Neuronal stem cell (in vitro differentiated cells): ENCODE measurements around the gene COPS3.

Experiments
- DNase-seq: peaks from one replicate; pipeline ENCODE4 v3.0.0-alpha.2; 2013; ENCODE audit warnings: low spot score
- H2AFZ ChIP-seq: one replicate; pipeline ENCODE4 v1.6.1; 2013; ENCODE audit warnings: mild to moderate bottlenecking, low read length, inconsistent platforms
- H2AK5ac ChIP-seq: 2 replicates; pipeline ENCODE4 v1.6.1; 2013; ENCODE audit warnings: low read depth, mild to moderate bottlenecking, inconsistent platforms, low read length, moderate library complexity, mixed read lengths
- H2BK120ac ChIP-seq: 2 replicates; pipeline ENCODE4 v1.6.1; 2013; ENCODE audit warnings: low read depth, mild to moderate bottlenecking, inconsistent platforms, low read length, moderate library complexity, mixed read lengths
- H2BK12ac ChIP-seq: one replicate; pipeline ENCODE4 v1.6.1; 2013; ENCODE audit warnings: low read length, inconsistent platforms
- H2BK15ac ChIP-seq: 2 replicates; pipeline ENCODE4 v1.6.1; 2013; ENCODE audit warnings: mild to moderate bottlenecking, low read length, inconsistent platforms, mixed read lengths
- H2BK5ac ChIP-seq: one replicate; pipeline ENCODE4 v1.6.1; 2013; ENCODE audit warnings: inconsistent platforms, mild to moderate bottlenecking, low read length, moderate library complexity
- H3K14ac ChIP-seq: one replicate; pipeline ENCODE4 v1.6.1; 2013; ENCODE audit warnings: low read length, inconsistent platforms
- H3K18ac ChIP-seq: 2 replicates; pipeline ENCODE4 v1.6.1; 2013; ENCODE audit warnings: low read length, inconsistent platforms
- H3K23ac ChIP-seq: 2 replicates; pipeline ENCODE4 v1.6.1; 2013; ENCODE audit warnings: low read depth, mild to moderate bottlenecking, mixed read lengths, low read length, inconsistent platforms; ENCODE audit not compliant: poor library complexity
- H3K27ac ChIP-seq: replicated peaks from 3 replicates; pipeline ENCODE4 v1.5.1; 2013; ENCODE audit warnings: low read length, inconsistent platforms
- H3K27me3 ChIP-seq, 3 experiments: 2 replicates each; pipeline ENCODE4 v1.6.1; 2013; ENCODE audit warnings: low read length in 3 of 3, mild to moderate bottlenecking in 2 of 3, inconsistent platforms in 1 of 3, low read depth in 1 of 3, mixed read lengths in 1 of 3, moderate library complexity in 1 of 3; ENCODE audit not compliant: control insufficient read depth in 3 of 3, insufficient read depth in 3 of 3
- H3K36me3 ChIP-seq, 2 donors: replicated peaks in 1 of 2; 2 replicates each; pipeline ENCODE4 v1.6.1; 2013; ENCODE audit warnings: low read length in 2 of 2; ENCODE audit not compliant: control insufficient read depth in 2 of 2, insufficient read depth in 2 of 2
- H3K4ac ChIP-seq: 2 replicates; pipeline ENCODE4 v1.6.1; 2013; ENCODE audit warnings: inconsistent platforms, mild to moderate bottlenecking, low read length, moderate library complexity
- H3K4me1 ChIP-seq, 2 donors: 1 replicate in 1 of 2; 2 replicates in 1 of 2; pipeline ENCODE4 v1.6.1; 2013; ENCODE audit warnings: low read length in 2 of 2, low read depth in 1 of 2; ENCODE audit not compliant: control insufficient read depth in 2 of 2, insufficient read depth in 1 of 2
- H3K4me2 ChIP-seq: one replicate; pipeline ENCODE4 v1.6.1; 2013; ENCODE audit warnings: mild to moderate bottlenecking, low read length, inconsistent platforms; ENCODE audit not compliant: insufficient read depth, poor library complexity, severe bottlenecking
- H3K4me3 ChIP-seq, 2 donors: 2 replicates each; pipeline ENCODE4 v1.5.1; 2013; ENCODE audit warnings: low read length in 2 of 2, mild to moderate bottlenecking in 2 of 2, inconsistent platforms in 1 of 2, moderate library complexity in 1 of 2
- H3K79me1 ChIP-seq: one replicate; pipeline ENCODE4 v1.6.1; 2013; ENCODE audit warnings: low read depth, mild to moderate bottlenecking, inconsistent platforms, low read length, moderate library complexity
- H3K9ac ChIP-seq: one replicate; pipeline ENCODE4 v1.6.1; 2013; ENCODE audit warnings: mild to moderate bottlenecking, low read depth, low read length, inconsistent platforms; ENCODE audit not compliant: poor library complexity
- H3K9me3 ChIP-seq, 2 donors: replicated peaks in 1 of 2; 2 replicates each; pipeline versions ENCODE3 to v1.6.1; 2013; ENCODE audit warnings: low read length in 2 of 2, mild to moderate bottlenecking in 2 of 2, inconsistent platforms in 1 of 2, low read depth in 1 of 2, mixed read lengths in 1 of 2, moderate library complexity in 1 of 2; ENCODE audit not compliant: control insufficient read depth in 2 of 2, insufficient read depth in 1 of 2
- H4K8ac ChIP-seq: one replicate; pipeline ENCODE4 v1.6.1; 2013; ENCODE audit warnings: low read depth, mild to moderate bottlenecking, inconsistent platforms, low read length, moderate library complexity
- H4K91ac ChIP-seq: one replicate; pipeline ENCODE4 v1.6.1; 2013; ENCODE audit warnings: low read length, low read depth, mild to moderate bottlenecking, inconsistent platforms; ENCODE audit not compliant: poor library complexity
- WGBS, 2 donors: extraction: QIAGEN DNeasy Blood & Tissue Kit; methylation state at CpG; one replicate each; pipeline ENCODE4 v1.1.7; 2013; ENCODE audit warnings: missing lambda C conversion rate in 2 of 2, mixed read lengths in 1 of 2; ENCODE audit not compliant: insufficient read length in 2 of 2, insufficient replicate concordance in 1 of 2; ENCODE audit errors: extremely low coverage in 2 of 2; 5-methylcytosine and 5-hydroxymethylcytosine counted together

Gene COPS3

DNA sequence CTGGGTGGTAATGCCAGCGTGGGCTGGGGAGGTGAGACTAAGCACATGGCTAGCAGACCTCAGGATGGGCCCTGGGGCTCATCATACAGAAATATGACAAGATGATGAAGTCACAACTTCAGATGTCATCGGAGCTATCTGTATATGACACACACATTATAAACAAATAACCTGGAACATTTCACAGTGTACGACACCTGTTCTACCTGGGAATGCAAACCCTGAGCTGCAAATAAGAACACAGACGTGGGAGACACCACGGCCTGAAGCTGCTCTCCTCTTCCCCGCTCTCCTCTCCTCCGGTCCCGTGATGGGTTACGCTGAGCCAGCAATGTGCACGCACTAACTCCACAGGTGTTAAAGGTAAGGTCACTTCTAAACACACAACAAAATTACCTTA is 79.8 kb downstream of the COPS3 start:
- Histone ChIP-seq H2BK5ac (no peak overlapping the region), H4K8ac (no peak overlapping the region), H2AK5ac (no peak overlapping the region), H2BK15ac (no peak overlapping the region), H3K4me2 (no peak overlapping the region), H2BK120ac (no peak overlapping the region), H3K9ac (no peak overlapping the region), H3K36me3 (no peaks in the 10 kb centered on the region), H3K9me3 (no peaks in the 10 kb centered on the region), H3K4ac (no peak overlapping the region), H3K23ac (no peak overlapping the region), H3K27me3 (no peaks in the 10 kb centered on the region), H2BK12ac (no peak overlapping the region), H4K91ac (no peak overlapping the region), H3K18ac (no peak overlapping the region), H3K4me3 (no peak overlapping the region), H3K14ac (no peak overlapping the region), H3K79me1 (peaks cover under 1% of the 10 kb centered on the region), H3K4me1 (peaks cover 1 to 10% of the 10 kb centered on the region in 2 donors), H3K27ac (no peak overlapping the region), H2AFZ (no peak overlapping the region)
- WGBS, 2 donors: no CpG with 5 or more reads among the region's 10 CpGs
- DNase-seq: no peak

DNA sequence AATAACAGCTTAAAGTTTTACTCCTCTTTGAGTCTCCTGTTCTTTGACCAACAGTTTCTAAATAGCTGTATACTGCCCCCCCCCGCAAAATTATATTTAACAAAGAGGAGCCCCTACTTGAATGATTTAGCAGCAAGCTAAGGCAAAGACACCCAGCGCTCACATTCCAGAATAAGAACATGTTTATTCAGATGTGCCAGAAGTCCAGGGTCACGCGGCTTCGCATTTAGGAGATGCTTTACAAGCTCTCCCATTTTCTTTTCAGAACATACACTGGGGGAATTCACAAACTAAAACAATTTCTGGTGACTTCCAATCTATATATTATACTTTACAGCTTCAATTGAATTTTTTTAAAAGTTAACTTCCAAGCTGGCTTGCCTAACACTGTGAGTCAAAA is 80.2 kb downstream of the COPS3 start:
- H3K27ac ChIP-seq: no peak overlapping the region
- no peak for DNase-seq
- no peak overlapping the region for H3K4me3 ChIP-seq
- no peaks in the 10 kb centered on the region for H3K36me3 ChIP-seq
- no peak overlapping the region for H3K4me2 ChIP-seq
- H3K9ac ChIP-seq: no peak overlapping the region
- no peak overlapping the region for H4K8ac ChIP-seq
- no peak overlapping the region for H2BK12ac ChIP-seq
- peaks cover 1 to 10% of the 10 kb centered on the region in 2 donors for H3K4me1 ChIP-seq
- no peak overlapping the region for H3K4ac ChIP-seq
- H2AFZ ChIP-seq: peak overlapping the region; percentile 75
- H2BK15ac ChIP-seq: no peak overlapping the region
- no peak overlapping the region for H3K23ac ChIP-seq
- H3K9me3 ChIP-seq: no peaks in the 10 kb centered on the region
- no peaks in the 10 kb centered on the region for H3K79me1 ChIP-seq
- H2BK5ac ChIP-seq: no peak overlapping the region
- no peaks in the 10 kb centered on the region for H3K27me3 ChIP-seq
- no peak overlapping the region for H2AK5ac ChIP-seq
- no peak overlapping the region for H2BK120ac ChIP-seq
- no peak overlapping the region for H3K18ac ChIP-seq
- H4K91ac ChIP-seq: no peak overlapping the region
- no peak overlapping the region for H3K14ac ChIP-seq
- WGBS, 2 donors: no CpG with 5 or more reads among the region's 5 CpGs

DNA sequence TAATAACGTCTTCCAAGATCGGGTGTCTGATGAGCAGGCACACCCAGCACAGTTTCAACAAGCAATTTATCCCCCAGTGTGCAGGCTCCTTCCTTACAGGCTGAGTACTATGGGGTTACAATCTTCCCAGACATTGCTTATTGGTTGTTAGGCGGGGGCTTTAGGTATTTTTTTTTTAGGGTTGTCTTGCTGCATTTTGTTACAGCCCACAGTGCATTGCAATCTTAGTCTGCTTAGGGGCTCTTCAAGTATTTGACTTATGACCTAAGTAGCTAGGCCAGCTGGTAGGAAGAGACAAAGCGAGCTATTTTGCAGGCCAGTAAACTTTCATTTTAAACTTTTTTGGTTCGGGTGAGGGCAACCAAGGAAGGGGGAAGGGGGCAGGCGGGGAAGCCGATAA is 80.7 kb downstream of the COPS3 start:
- Histone ChIP-seq H2AFZ (peak overlapping the region; percentile 75), H3K9me3 (no peaks in the 10 kb centered on the region), H3K27me3 (no peaks in the 10 kb centered on the region), H2BK15ac (no peak overlapping the region), H2BK120ac (no peak overlapping the region), H4K8ac (no peak overlapping the region), H3K9ac (no peak overlapping the region), H3K4me2 (no peak overlapping the region), H2BK12ac (no peak overlapping the region), H3K18ac (no peak overlapping the region), H3K27ac (no peak overlapping the region), H3K79me1 (no peaks in the 10 kb centered on the region), H3K4ac (no peak overlapping the region), H2AK5ac (no peak overlapping the region), H2BK5ac (no peak overlapping the region), H3K4me1 (peaks cover 1 to 10% of the 10 kb centered on the region in 2 donors), H3K4me3 (no peak overlapping the region), H3K14ac (no peak overlapping the region), H4K91ac (no peak overlapping the region), H3K36me3 (no peaks in the 10 kb centered on the region), H3K23ac (no peak overlapping the region)
- DNase-seq: no peak
- no CpG with 5 or more reads among the region's 7 CpGs for WGBS, 2 donors

DNA sequence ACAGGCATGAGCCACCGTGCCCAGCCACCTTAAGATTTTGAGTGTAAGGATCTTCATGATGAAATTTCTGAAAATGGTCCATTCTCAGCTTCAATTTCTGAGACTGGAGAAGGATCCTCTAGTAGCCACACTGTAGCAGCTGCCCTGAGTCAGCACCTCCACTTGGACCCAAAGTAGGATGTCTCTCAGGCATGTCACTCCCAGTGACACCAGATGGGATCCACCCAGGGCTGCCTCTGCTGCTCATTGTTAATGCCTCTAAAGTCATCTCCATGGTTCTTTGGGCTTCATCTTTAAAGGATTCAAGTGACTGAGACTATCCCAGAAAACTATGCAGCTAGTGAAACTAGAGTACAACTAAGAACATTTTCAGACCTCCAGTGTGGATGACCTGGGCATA is 82.8 kb downstream of the COPS3 start:
- H2AK5ac ChIP-seq: no peak overlapping the region
- H3K4ac ChIP-seq: no peak overlapping the region
- no peak overlapping the region for H2BK15ac ChIP-seq
- no peak overlapping the region for H4K8ac ChIP-seq
- H4K91ac ChIP-seq: no peak overlapping the region
- H3K36me3 ChIP-seq: no peaks in the 10 kb centered on the region
- H3K4me3 ChIP-seq: no peak overlapping the region
- H3K4me1 ChIP-seq: peaks cover 1 to 10% of the 10 kb centered on the region in 2 donors
- no peak overlapping the region for H3K23ac ChIP-seq
- WGBS, 2 donors: no CpG with 5 or more reads among the region's 1 CpG
- no peak overlapping the region for H3K14ac ChIP-seq
- no peaks in the 10 kb centered on the region for H3K79me1 ChIP-seq
- H2BK12ac ChIP-seq: no peak overlapping the region
- H3K27me3 ChIP-seq: no peaks in the 10 kb centered on the region
- H3K9ac ChIP-seq: no peak overlapping the region
- no peak overlapping the region for H2BK5ac ChIP-seq
- DNase-seq: no peak
- H3K4me2 ChIP-seq: no peak overlapping the region
- no peak overlapping the region for H3K18ac ChIP-seq
- H3K9me3 ChIP-seq: no peaks in the 10 kb centered on the region
- H2AFZ ChIP-seq: no peak overlapping the region
- H2BK120ac ChIP-seq: no peak overlapping the region
- no peak overlapping the region for H3K27ac ChIP-seq
